GM21825 (cell line): ENCODE data around the gene TMEM259.

Experiments
- ATAC-seq: cut with Tn5 transposase; IDR thresholded peaks from one replicate; pipeline ENCODE4 v1.9.1; 2021; ENCODE audit warnings: mild to moderate bottlenecking, moderate library complexity; ENCODE audit not compliant: unreplicated experiment

The TMEM259 gene

GRCh38 chr19:1017906-1018305, 3.0 kb downstream of the TMEM259 start:
- no peak for ATAC-seq

- no peak for ATAC-seq
Observed at GRCh38 chr19:1017115-1017905, 3.6 kb downstream of the TMEM259 start.

- no peak for ATAC-seq
Observed at GRCh38 chr19:1016647-1017114, 4.2 kb downstream of the TMEM259 start.

- no peak for ATAC-seq
Observed at GRCh38 chr19:1015782-1016646, 4.9 kb downstream of the TMEM259 start.

GRCh38 chr19:1015061-1015781, 5.7 kb downstream of the TMEM259 start:
- no peak for ATAC-seq

- ATAC-seq, result no peak
Observed at GRCh38 chr19:1014161-1015060, 6.5 kb downstream of the TMEM259 start.

GRCh38 chr19:1013218-1013617, 7.7 kb downstream of the TMEM259 start:
- no peak for ATAC-seq

GRCh38 chr19:1012334-1012733, 8.6 kb downstream of the TMEM259 start:
- ATAC-seq, result no peak

GRCh38 chr19:1011831-1012333, 9.0 kb downstream of the TMEM259 start:
- ATAC-seq, result no peak

GRCh38 chr19:1010586-1011510, 10.1 kb downstream of the TMEM259 start:
- ATAC-seq, result no peak

GRCh38 chr19:1009981-1010538, 10.9 kb downstream of the TMEM259 start:
- ATAC-seq, result no peak

GRCh38 chr19:1009041-1009980, 11.6 kb downstream of the TMEM259 start:
- no peak for ATAC-seq

GRCh38 chr19:1008268-1009040, 12.5 kb downstream of the TMEM259 start:
- ATAC-seq, result no peak

- no peak for ATAC-seq
Observed at GRCh38 chr19:1007399-1008251, 13.3 kb downstream of the TMEM259 start.

- ATAC-seq, result no peak
Observed at GRCh38 chr19:1006711-1007398, 14.1 kb downstream of the TMEM259 start.
